Cardiac fibroblast (primary cell): ENCODE results near the gene FBXL3.

Experiments used
- DNase-seq, 2 donors: peaks; one replicate each; pipeline versions ENCODE4 v3.0.0 to v3.0.0-alpha.2; 2010; ENCODE audit warnings: low read depth in 2 of 2
- H3K4me3 ChIP-seq, 2 donors: replicated peaks in 1 of 2; 1 replicate in 1 of 2; 2 replicates in 1 of 2; pipeline ENCODE4 v1.5.1; 2011; ENCODE audit warnings: low read depth in 2 of 2, low read length in 2 of 2, mild to moderate bottlenecking in 2 of 2, moderate library complexity in 1 of 2
- TF ChIP-seq, protein P1 (sequence below): IDR thresholded peaks from one replicate; pipeline ENCODE4 v1.5.1; 2011; ENCODE audit warnings: low read depth, mild to moderate bottlenecking, low read length, inconsistent platforms

FBXL3 gene

DNA sequence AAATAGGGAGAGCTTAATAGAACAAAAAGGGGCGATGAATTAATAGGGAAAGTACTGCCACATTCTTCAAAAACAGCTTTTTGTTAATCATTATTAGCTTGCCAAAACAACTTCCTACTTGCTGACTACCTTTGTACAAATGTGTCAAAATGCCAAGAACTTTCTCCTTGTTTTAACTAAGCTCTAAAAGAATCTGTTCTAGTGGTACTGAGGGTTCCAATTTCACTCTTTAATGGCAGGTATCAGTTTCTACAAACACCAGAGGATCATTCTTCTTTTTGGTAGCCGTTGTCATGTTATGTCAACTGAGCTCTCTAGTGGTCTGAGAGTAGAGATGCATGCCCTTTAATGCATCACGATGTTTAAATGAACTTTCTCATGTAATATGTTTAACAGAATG is 29.4 kb upstream of the FBXL3 start:
- DNase-seq: no peak
- no peak overlapping the region for H3K4me3 ChIP-seq
- TF ChIP-seq, protein P1, sequence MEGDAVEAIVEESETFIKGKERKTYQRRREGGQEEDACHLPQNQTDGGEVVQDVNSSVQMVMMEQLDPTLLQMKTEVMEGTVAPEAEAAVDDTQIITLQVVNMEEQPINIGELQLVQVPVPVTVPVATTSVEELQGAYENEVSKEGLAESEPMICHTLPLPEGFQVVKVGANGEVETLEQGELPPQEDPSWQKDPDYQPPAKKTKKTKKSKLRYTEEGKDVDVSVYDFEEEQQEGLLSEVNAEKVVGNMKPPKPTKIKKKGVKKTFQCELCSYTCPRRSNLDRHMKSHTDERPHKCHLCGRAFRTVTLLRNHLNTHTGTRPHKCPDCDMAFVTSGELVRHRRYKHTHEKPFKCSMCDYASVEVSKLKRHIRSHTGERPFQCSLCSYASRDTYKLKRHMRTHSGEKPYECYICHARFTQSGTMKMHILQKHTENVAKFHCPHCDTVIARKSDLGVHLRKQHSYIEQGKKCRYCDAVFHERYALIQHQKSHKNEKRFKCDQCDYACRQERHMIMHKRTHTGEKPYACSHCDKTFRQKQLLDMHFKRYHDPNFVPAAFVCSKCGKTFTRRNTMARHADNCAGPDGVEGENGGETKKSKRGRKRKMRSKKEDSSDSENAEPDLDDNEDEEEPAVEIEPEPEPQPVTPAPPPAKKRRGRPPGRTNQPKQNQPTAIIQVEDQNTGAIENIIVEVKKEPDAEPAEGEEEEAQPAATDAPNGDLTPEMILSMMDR: no peak

DNA sequence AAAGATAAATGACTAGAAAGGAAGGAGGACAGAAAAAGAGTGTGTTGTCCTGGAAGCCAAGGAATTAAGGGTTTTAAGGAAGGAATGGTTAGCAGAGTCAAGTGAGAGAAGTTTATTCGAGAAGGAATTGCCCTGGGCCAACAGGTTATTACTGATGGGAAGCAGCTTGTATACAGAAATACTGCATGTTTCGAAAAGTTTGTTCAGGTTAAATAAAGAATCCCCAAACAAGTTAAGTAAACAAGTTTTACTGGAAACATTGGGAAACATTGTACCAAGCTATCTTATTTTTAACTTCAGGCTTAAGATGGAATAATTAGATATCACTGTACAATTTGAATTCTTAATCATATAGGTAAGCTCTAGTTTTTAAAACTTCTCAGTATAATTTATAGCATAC is 28.2 kb upstream of the FBXL3 start:
- TF ChIP-seq, protein P1: no peak
- no peak overlapping the region for H3K4me3 ChIP-seq
- DNase-seq: no peak

DNA sequence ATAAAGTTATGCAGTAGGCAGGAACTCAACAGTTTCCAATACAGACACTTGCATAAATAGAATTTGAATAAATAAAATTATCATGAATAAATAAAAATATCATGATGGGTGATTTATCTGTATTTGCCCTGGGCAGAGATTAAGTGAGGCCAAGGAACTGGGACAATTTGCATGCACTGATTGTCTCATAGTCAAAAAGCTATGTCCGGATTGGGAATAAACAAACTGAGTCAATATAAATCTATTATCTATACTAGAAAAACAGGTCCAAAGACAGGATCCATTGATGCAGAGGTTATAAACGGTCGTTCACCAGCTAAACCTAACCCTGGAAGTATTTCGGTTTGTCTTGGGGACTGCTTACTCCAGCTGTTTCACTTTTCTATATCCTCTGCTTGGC is 26.2 kb upstream of the FBXL3 start:
- no peak for DNase-seq
- H3K4me3 ChIP-seq: no peak overlapping the region
- TF ChIP-seq, protein P1: no peak

DNA sequence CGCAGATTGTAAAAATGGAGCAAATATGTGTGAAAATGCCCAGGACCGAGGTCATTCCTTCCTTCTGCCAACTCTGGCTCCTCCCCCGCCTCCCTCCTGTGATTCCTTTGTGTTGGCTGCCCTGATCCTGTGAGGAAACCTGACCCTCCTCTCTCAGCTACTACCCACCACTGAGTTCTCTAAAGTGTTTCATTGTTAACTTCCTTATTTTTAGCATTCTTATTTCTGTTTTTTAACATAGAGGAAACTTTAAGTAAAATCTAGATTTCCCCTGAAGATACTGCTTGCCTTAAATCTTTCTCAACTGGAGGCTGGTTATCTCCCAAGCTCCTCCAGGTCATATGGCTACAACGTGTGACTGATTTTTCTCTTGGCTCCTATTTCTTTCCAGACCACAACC is 21.7 kb upstream of the FBXL3 start:
- TF ChIP-seq, protein P1: no peak
- no peak overlapping the region for H3K4me3 ChIP-seq
- DNase-seq: no peak

DNA sequence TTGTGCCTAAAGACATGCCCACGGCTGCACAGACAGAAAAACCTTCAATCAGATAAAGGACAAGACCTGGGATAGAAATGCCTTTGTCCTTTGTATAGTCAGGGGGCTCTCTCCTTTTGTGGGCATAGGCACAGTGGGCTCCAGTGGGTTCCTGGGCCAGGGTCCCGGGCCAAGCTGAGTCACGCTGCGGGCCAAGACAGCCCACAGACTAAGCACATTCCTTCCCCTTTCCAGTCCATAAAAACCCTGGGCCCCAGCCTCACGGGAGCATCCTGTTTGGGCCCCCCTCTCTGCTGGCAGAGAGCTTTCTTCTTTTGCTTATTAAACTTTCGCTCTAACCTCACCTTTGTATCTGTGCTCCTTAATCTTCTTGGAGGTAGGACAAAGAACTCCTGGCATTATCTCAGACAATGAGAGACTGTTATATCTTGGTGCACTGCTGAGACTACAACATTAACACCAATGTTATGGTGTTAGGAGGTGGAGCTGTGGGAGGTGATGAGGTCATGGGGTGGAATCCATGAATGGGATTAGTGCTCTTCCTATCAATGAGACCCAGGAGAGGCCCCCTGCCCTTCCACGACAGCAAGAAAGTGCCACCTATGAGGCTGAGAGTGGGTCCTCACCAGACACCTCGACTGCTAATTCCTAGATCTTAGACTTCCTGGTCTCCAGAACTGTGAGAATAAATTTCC is 20.8 kb upstream of the FBXL3 start:
- H3K4me3 ChIP-seq: no peak overlapping the region
- TF ChIP-seq, protein P1: no peak
- no peak for DNase-seq

DNA sequence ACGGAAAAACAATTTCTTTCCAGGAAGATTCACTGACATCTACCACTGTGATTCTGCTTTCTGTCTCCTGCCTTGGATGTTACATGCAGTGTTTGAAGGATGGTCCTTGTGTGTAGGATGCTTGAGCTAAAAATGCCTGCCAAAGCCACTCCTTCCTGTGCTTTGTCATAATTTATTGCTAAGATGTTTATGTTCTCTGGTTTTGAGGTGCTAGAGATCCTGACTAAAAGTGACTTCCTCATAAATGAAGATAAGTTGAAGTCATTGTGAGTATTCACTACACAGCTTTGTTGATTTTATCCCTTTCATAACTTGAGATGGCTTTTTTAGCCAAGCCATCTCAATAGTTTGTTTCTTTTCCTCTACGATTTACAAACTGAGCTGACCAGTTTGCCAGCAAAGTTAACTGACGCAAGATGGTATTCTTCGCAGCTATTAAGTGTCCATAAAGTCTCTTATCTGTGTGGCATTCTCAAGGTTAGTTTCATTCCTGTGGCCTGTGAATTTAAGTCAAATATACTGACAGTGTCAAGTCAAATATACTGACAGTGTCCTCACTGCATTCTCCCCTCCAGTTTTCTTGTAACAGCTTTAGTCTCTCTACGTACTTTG is 15.7 kb upstream of the FBXL3 start:
- TF ChIP-seq, protein P1: no peak
- no peak overlapping the region for H3K4me3 ChIP-seq
- no peak for DNase-seq
